Breast epithelium (tissue), 3 donors: ENCODE results near the gene FZD8.

ENCODE experiments used
- POLR2AphosphoS5 ChIP-seq, 3 donors: sonication (generic); formaldehyde crosslinking; IDR thresholded peaks; one replicate each; pipeline ENCODE4 v1.6.1; 2017; ENCODE audit warnings: antibody characterized with exemption in 3 of 3
- TF ChIP-seq, protein P1 (sequence below), 3 donors: fragments of 450-650 bp; IDR thresholded peaks; one replicate each; pipeline ENCODE4 v1.5.1; 2016 to 2017; ENCODE audit warnings: antibody characterized with exemption in 3 of 3, mild to moderate bottlenecking in 3 of 3, moderate library complexity in 3 of 3

DNA sequence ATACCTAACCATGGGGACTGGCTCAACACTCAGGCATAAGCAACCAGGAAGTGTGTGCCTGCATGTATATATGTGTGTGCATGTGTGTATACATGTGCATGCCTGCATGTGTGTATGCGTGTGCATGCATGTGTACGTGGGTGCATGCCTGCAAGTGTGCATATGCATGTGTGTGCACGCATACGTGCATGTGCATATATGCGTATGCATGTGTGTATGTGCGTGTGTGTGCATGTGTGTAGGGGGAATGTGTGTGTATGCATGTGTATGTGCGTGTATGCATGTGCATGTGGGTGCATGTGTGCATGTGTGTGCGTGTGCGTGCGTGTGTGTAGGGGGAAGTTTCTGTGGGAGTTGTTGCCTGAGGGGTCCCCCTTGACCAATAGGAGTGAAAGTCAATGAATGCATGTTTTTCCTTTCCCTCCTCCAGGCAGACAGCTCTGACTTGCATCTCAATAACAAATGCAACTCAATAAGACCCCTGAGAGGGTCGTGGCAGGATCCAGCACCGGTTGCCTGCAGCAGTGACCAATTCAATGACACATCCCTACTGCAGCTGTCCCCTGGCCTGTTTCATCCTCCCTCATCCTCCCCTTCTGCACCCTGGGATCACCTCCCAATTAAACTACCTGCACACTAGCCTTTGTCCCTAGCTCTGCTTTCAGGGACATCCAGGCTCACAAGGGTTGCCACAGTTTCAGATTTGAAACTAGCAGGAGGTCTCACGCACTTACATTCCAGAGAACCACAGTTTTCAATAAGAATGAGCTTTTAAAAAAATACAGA is 27.0 kb upstream of the FZD8 start:
- TF ChIP-seq, protein P1, sequence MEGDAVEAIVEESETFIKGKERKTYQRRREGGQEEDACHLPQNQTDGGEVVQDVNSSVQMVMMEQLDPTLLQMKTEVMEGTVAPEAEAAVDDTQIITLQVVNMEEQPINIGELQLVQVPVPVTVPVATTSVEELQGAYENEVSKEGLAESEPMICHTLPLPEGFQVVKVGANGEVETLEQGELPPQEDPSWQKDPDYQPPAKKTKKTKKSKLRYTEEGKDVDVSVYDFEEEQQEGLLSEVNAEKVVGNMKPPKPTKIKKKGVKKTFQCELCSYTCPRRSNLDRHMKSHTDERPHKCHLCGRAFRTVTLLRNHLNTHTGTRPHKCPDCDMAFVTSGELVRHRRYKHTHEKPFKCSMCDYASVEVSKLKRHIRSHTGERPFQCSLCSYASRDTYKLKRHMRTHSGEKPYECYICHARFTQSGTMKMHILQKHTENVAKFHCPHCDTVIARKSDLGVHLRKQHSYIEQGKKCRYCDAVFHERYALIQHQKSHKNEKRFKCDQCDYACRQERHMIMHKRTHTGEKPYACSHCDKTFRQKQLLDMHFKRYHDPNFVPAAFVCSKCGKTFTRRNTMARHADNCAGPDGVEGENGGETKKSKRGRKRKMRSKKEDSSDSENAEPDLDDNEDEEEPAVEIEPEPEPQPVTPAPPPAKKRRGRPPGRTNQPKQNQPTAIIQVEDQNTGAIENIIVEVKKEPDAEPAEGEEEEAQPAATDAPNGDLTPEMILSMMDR (IDR thresholded peaks at IDR 0.05) = no peak
- no peak for TF ChIP-seq POLR2AphosphoS5 (IDR thresholded peaks at IDR 0.05)
